Esophagus squamous epithelium (tissue), 4 donors: ENCODE measurements around the gene CSNK2B.

Experiments
- CTCF ChIP-seq, 6 experiments: fragments of 450-650 bp in 4 of 6; fragments of 200-600 bp in 2 of 6; sonication (generic) in 2 of 6; IDR thresholded peaks; one replicate each; pipeline ENCODE4 v1.5.1; 2016 to 2019; ENCODE audit warnings: antibody characterized with exemption in 6 of 6, mild to moderate bottlenecking in 4 of 6, moderate library complexity in 4 of 6
- POLR2A ChIP-seq, 4 donors: fragments of 450-650 bp; IDR thresholded peaks; one replicate each; pipeline ENCODE4 v1.6.1; 2017; ENCODE audit warnings: antibody characterized with exemption in 4 of 4, mild to moderate bottlenecking in 4 of 4, moderate library complexity in 3 of 4

- TF ChIP-seq POLR2A (IDR thresholded peaks at IDR 0.05): no peak
- no peak for TF ChIP-seq CTCF (IDR thresholded peaks at IDR 0.05)
These were observed 38.9 kb upstream of the CSNK2B start for GRCh38 chr6:31626952-31627351.
